Fibroblast of gingiva (primary cell): ENCODE data around the gene CFDP1.
"Not testable (repeated sequence)": the region's sequence is repeated elsewhere in the genome, so short reads cannot be mapped to it uniquely, and the experiment has no call there.

ENCODE experiments used
- DNase-seq: peaks from one replicate; pipeline ENCODE4 v3.0.0-alpha.2; 2011; ENCODE audit warnings: low read depth

Gene CFDP1

DNA sequence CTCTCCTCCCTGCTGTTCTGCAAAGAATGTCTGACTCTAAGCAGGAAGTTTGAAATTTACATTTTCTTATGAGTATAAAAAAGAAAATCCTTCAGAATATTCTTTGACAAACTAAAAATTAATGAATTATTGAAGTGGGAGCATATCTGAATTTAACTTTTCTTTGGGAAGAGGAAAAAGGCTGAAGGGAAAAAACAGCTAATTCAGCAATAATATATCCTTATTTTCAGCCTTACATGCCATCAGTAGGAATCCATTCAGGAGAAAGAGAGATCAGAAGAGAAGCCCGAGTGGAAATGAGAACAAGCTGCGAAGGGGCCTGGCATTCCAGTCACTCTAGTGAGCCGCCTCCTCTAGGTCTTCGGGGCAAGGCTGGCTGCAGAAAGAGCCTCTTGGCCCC is 140.1 kb downstream of the CFDP1 start:
- DNase-seq: no peak

DNA sequence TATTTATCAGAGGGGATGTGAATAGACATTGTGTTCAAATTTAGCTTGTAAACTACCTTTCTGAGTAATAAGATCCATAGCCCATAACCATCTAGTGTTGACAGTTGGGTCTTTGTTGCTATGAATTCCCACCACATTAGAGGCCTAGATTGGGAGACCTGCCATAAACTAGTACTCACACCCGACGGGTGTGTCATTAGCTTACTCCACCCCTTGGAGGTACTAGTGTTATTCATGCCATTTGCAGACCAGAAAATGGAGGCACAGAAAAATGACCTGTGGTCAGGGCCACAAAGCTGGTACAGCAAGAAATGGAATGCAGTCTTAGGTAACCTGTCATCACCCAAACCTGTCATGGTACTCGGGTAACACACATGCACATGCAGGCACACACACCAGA is 140.6 kb downstream of the CFDP1 start:
- no peak for DNase-seq

DNA sequence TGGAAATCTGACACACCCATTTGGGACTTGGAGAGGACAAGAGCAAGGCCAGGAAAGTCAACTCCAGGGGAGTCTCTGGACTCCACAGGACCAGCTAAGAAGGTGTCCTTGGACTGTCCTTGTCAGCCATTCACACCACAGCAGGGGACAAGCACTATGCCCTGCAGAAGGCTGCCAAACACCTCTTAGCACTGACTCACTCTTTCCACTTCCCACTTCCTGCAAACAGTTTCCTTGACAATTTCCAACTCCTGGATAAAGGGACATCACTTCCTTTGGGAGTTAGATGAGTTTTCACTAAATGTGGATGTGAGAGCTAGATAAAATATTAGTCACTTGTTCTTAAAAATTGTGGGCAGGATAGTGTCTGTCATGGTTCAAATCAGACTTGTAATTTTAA is 144.1 kb downstream of the CFDP1 start:
- DNase-seq: peak; percentile 56

DNA sequence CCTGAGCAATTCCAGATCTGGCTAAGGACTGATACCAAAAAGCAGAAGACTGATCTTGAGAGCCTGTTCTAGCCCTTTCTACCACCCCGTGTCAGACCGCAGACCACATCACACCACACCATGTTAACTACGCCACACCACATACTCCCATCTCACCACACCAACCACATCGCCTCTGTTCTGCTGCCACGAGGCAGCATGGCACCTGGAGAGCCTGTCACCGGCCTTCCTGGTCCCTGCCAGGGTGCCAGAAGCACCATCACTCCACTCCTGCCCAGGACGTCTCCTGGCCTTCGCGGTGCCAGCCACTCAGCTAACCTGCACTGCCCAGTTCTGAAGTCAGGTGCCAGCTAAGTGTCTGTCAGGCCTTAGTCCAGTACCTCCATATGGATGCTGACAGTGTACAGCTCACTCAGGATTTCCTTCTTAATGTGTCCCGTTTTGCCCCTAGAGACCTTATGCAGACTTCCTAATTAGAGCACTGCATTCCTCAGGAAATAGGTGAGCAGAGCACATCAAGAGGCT is 144.6 kb downstream of the CFDP1 start:
- DNase-seq: no peak

DNA sequence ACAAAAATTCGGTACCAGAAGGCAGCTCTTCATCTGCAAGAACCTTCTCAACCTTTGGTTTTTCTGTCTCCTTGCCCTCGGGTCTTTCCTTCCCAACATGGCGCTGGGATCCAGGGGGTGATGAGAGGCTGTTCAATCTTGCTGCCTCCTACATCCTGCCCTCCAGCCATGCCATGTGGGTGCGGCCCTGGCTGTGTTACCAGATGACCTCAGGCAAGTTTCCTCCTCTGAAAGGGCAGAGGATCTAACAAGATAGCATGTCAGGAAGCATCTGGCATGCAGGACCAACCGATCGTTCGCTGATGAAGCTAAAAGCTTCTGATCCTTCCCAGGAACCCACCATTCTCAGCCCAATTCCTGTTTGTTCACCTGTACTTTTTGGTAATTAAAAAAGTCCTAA is 145.1 kb downstream of the CFDP1 start:
- DNase-seq: no peak

DNA sequence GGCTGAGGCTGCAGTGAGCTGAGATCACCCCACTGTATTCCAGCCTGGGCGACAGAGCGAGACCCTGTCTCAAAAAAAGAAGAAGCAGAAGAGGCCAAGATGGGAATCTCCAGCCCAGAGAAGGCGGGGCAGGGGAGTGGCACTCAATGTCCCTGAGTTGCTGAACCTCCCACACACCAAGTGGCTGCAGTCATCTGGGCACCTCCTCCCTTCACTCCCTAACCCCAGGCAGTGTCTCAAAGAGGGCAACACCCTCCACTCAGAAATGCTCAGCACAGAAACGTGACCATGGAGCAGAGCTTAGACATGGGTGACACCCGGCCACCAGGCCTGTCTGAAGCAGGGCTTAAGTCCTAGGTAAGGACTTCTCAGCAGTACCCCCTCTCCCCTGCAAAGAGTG is 145.6 kb downstream of the CFDP1 start:
- DNase-seq: no peak

DNA sequence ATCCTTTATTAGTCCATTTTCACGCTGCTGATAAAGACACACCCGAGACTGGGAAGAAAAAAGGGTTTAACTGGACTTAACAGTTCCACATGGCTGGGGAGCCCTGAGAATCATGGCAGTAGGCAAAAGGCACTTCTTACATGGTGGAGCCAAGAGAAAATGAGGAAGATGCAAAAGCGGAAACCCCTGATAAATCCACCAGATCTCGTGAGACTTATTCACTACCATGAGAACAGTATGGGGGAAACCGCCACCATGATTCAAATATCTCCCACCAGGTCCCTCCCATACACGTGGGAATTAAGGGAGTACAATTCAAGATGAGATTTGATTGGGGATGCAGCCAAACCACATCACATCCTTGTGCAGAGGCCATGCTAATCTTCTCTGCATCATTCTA is 146.9 kb downstream of the CFDP1 start:
- no peak for DNase-seq

DNA sequence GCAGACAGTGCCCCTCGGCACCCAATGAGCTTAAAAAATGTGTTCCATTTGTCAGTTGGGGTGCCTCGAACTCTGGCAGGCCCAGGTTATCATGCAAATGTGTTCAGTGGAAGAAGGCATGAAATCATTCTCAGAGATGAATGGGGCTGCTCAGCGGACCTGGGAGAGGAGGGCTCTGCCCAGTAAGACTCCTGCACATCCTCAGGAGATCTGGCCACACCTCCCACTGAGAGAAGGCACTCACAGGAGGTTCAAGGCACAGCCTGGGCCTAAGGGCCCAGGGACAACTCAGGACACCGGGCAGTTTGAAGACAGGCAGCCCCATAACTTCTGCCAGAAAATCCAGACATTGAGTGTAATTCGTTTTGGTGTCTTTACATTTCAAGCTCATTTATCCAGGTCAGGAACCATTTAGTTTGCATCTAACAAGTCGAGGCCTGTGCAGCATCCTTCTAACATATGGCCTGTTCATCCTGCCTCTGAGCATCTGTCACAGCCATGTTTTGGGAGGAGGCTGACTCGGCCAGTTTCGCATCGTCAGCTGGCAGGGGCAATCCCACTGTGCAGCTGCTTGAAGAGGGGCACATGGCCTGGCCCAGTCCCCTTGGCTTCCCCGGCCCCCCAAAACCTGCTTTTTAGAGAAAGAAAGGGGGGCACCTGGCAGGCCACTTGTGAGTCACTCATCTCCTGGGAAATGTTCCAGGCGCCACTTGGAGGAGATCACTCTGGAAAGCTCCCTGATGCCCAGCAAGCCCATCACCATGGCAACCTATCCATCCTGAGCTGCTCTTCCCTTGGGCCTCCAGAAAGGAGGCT is 150.6 kb downstream of the CFDP1 start:
- DNase-seq: peak; percentile 24

DNA sequence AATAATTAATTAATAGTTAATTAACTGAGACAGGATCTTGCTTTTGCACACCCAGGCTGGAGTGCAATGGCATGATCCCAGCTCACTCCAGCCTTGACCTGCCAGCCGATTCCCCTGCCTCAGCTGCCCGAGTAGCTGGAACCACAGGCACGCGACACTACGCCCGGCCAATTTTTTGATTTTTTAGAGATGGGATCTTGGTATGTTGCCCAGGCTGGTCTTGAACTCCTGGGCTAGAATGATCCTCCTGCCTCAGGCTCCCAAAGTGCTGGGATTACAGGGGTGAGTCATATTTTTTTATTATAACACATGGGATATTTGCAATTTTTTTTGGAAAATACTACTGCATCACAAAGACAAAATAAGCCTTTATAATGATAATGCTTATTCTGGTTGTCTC is 151.5 kb downstream of the CFDP1 start:
- peak; percentile 13 for DNase-seq

DNA sequence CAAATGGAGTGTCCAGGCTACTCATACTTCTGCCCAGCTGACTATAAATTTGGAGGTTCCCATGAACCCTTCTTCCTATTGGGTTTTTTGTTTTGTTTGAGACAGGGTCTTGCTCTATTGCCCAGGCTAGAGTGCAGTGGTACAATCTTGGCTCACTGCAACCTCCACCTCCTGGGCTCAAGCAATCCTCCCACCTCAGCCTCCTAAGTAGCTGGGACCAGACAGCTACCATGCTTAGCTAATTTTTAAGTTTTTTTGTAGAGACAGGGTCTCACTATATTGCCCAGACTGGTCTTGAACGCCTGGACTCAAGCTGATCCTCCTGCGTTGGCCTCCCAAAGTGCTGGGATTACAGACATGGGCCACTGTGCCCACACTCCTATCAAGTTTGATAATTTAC is 152.3 kb downstream of the CFDP1 start:
- DNase-seq: not testable (repeated sequence)

DNA sequence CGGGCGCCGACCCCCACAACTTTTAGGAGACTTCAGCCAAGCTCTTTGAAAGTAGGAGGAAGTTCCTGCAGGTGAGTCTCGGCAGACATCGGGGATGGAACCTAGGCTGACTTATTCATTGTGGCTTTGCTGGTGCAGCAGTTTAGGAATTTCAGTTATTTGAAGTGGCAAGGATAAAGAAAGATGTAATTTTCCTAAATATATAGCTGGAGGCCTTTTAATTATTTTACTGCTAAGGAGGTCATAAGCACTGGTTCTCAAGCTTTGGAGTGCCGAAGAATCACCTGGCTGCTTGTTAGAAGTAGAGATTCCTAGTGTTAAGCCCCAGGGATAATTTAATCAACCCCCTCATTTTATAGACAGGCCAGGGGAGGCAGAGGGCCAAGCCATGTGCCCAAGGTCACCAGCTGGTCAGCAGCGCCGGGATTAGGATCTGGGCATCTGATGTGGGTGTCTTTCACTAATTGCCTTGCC is 152.9 kb downstream of the CFDP1 start:
- DNase-seq: no peak

DNA sequence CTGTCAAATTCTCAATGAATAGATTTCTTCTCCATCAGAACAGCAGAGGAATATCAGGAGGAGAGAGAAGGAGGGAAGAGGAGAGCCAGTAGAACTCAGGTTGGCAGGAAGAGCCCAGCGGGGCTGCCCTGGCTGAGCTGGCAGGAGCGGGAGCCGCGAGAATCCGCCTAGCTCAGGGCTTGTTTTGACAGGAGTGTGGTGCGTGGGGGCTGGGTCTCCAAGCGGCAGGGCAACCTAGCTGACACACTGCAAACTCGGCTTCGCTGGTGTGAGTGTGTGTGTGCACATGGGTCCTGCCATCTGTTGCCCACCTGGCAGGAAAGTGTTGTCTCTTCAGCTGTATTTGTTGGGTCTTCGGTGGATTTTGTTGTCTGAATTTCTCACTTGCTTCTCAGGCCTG is 154.0 kb downstream of the CFDP1 start:
- DNase-seq: no peak

DNA sequence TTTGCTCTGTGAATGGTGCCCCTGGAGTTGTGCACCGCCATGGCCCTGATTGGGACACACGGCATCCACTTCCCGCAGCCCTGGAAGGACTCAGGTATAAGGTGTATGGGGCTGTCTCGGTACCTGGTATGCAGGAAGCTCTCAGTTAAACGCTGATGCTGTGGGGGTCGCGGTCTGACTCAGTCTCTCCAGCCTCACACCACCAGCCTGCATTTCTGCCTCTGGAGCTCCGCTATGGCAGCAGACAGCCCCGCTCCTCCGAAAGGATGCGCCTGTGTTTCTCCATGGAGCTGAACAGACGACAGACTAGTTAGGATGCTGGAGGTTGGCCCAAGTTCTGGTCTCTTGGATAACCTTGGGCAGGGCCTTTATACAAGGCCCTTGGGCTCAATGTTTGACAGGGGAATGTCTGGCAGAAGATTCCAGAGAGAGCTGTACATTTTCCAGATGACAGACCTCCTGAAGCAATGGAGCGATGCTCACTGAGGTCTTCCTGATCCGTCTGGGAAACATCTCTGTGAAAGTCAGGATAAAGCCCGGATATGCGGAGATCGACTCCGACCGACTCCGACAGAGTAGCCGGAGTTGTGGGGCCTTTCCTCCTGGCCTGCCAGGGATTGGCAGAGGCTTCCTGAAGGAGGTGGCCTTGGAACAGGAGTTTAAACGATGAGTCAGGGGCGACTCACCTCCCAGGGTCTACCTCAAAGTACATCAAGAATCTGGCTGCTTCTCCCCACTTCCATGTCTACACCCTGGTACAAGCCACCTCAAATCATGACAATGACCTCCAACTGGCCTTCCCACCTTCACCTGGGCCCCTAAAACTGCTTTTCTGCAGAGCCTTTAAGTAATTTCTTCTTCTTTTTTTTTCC is 160.0 kb downstream of the CFDP1 start:
- no peak for DNase-seq

DNA sequence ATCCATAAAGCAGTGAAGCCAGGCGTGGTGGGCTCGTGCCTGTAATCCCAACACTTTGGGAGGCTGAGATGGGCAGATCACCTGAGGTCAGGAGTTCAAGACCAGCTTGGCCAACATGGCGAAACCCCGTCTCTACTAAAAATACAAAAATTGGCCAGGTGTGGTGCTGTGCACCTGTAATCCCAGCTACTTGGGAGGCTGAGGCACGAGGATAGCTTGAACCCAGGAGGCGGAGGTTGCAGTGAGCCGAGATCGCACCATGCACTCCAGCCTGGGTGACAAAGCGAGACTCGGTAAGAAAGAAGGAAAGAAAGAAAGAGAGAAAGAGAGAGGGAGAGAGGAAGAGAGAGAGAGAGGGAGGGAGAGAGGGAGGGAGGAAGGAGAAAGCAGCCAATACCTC is 160.7 kb downstream of the CFDP1 start:
- DNase-seq: not testable (repeated sequence)

DNA sequence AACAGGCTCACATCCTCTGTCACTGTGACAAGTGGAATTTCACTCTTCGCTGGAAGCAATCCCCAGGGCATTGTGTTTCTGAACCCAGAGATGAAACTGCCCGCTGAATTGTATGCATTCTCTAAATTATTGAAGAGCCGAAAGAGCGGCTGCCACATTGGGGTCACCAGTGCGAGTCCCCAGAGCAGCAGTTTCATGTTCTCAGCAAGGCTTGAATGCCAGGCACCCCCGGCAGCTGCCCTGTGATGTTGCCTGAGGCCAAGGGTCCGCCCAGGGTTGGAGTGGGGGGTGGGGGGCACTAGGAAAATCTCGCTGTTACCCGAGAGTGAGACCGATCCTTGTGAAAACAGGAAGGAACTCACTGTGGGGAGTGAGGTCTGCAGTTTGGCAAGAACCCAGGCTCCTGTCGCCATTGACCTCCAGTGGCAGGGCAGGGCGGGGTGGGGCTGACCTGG is 161.2 kb downstream of the CFDP1 start:
- no peak for DNase-seq

DNA sequence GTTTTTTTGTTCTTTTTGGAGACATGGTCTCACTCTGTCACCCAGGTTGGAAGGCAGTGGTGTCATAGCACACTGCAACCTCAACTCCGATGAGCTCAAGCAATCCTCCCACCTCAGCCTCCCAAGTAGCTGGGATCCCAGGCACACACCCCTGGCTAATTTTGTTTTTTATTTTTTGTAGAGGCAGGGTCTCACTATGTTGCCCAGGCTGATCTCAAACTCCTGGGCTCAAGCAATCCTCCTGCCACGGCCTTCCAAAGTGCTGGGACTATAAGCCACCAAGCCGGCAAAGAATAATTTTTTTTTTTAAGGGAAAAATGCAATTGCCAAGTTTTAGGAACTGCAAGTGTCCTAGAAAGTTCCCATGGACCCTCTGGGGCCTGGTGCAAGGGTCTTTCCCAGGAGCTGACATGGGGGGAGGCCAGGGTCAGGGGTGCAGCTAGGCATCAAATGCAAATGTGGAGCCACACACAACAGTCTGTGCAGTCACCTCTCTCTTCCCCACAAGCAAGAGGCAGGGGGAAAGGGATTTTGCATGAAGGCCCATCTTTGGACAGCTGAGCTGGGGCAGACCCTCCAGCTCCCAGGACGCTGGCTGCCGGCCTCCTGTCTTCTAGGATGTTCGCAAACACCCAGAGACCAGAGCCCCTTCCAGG is 161.7 kb downstream of the CFDP1 start:
- DNase-seq: no peak

DNA sequence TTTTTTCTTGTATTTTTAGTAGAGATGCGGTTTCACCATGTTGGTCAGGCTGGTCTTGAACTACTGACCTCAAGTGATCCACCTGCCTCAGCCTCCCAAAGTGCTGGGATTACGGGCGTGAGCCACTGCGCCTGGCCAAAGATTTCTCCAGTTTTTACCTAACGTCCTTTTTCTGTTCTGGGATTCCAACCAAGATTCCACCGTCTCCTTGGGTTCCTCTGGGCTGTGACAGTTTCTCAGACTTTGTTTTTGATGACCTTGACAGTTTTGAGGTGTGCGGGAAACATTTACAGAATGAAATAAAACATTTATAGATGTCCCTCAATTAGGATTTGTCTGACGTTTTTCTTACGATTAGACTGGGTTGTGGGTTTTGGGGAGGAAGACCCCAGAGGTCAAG is 163.9 kb downstream of the CFDP1 start:
- not testable (repeated sequence) for DNase-seq

DNA sequence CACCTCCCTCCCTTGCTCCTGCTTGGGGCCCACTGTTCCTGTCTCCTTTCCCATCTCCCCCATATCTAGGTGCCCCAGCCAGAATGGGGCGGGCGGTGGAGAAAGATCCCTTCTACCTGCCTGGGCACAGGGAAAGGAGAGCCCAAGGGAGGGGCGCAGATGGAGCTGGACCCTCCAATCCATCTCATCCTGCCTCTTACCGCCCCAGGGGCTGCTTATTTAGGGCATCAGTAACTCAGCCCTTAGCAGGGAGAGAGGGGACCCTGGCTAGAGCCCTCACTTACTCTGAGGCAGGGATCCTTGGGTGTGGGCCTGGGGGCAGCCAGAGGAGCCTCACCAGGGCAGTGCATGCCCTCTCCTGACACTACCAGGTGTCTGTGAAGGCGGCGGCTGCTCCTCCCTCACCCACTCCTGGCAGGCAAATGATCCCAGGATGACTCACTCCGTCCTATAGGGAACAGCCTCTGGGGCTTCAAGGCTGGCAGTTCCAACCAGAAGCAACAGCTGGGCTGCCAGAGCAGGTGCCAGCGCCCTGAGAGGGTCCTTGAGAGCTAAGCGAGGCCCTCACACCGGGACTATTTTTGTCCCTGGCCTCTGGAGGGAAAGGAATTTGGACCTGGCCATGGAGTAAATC is 165.6 kb downstream of the CFDP1 start:
- DNase-seq: no peak

DNA sequence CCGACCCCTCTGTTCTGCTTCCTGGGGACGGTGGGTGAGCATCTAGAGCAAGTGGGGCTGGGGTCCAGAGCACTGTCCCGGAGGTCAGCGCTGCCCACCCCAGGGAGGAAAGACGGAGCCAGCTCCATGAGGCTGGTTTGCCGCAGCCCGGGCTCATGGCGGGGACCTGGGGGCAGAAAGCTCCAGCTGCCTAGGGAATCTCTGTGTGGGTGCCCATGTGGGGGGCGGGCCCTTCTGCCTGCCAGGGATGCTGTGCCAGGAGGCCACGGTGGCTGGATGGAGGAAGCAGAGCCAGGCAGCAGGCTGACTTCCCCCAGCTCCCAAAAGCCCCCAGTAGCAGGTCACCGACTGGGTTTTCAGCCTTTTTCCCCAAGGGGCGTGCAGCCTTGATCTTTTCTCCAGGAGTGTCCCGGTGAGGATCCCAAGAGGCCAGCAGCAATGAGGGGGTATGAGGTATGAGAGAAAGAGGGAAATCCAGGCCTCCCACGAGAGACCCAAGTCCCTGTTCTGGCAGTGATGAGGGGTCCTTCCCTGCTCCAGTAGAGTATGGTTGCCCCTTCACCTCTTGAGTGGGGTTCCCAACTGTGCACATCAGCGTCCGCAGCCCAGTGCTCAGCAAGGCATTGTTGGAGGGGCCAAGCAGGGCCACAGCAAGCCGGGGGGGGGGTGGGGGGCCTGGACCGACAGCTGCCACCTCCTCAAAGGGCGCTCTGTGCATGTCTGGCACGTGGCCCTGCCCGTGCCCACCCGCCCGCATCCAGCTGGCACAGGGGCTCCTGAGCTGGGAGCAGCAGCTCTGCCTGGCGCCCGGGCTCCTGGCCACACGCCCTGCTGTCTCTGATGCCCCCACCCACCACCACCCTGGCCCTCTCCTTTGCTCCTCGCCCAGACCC is 166.3 kb downstream of the CFDP1 start:
- no peak for DNase-seq

DNA sequence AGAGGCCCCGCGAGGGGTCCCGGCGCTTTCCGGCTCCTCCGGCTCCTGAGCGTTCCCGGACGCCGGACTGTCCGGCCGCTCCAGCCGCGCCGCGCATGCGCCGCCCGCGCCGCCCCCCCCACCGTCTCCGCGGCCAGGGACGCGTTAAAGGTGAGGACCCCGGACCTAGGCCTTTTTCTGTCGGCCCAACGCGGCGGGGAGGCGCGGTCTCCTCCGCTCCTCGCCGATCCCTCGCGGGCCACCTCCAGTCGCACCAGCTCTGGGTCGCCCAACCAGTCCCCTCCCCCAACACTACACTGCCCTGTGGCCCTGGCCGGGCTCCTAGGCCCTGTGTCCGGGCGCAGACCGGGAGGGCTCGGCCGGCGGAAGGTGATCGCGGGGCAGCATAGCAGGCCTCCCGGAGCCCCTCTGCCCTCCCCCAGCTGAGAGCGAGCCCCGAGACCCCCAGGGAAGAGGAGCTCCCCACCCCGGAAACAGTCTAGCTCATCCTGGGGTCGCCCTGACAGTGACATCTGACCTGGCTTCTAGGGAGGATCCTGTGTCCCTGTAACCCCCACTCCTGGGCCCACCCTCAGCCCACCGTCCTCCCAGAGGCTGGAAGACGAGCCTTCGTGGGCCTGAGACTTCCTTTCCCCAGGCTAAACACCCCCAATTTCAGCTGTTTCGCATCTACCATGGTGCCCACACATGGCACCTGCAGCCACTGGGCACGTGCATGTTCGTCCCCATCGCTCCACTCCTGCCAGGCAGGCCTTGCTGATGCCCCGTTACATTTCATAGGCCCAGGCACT is 167.2 kb downstream of the CFDP1 start:
- DNase-seq: peak; percentile 73
